ENCODE results near the gene CNOT11. TPM values are rescaled to one million over a fixed set of nuclear protein-coding genes. Genes with fewer than 3 reads are reported as not detected.
"Not testable (repeated sequence)": the region's sequence is repeated elsewhere in the genome, so short reads cannot be mapped to it uniquely, and the experiment has no call there.

The CNOT11 gene
- total and polyA plus RNA-seq, 2 donors (not counting 1 experiment from before 2014, with no cell fraction given), result 16.3 to 53.1 TPM

DNA sequence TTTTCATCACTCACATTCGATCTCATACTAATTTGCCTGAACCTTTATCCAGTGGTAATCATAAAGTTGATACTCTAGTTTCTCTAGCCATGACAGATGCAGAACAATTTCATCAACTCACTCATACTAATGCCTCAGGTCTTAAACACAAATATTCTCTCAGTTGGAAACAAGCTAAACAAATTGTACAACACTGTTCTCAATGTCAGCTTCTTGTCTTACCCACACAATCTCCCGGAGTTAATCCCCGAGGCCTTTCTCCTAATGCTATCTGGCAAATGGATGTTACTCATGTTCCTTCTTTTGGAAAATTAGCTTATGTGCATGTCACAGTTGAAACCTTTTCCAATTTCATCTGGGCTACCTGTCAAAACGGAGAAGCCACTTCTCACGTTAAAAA is 11.5 kb upstream of the CNOT11 start:
- Histone ChIP-seq H3K4me2 (ENCODE audit: extremely low read depth, insufficient read depth, low read length) (no peak overlapping the region), H3K9me3 (ENCODE audit: control insufficient read depth, insufficient read depth, low read depth, low read length) (no peaks in the 10 kb centered on the region), H3K27me3 (ENCODE audit: control insufficient read depth, insufficient read depth, low read length) (no peaks in the 10 kb centered on the region), H2AFZ (ENCODE audit: low read length) (no peak overlapping the region), H3K27ac (ENCODE audit: insufficient read depth, low read length) (no peak overlapping the region), H3K36me3 (ENCODE audit: control insufficient read depth, insufficient read depth, low read length) (no peaks in the 10 kb centered on the region), H3K4me3 (replicated peaks in 1 of 4; ENCODE audit: control extremely low read depth in 1 of 4, insufficient read depth in 1 of 4, low read depth in 3 of 4, low read length in 4 of 4) (no peak overlapping the region), H4K20me1 (ENCODE audit: control insufficient read depth, extremely low read depth, insufficient read depth, low read length) (no peaks in the 10 kb centered on the region), H3K4me1 (ENCODE audit: control insufficient read depth, extremely low read depth, insufficient read depth, low read length) (no peaks in the 10 kb centered on the region), H3K9ac (ENCODE audit: insufficient read depth, low read length) (no peak overlapping the region), H3K79me2 (ENCODE audit: control insufficient read depth, insufficient read depth, low read length) (no peaks in the 10 kb centered on the region)
- no peak for DNase-seq (ENCODE audit: low read depth in 2 of 2)
- TF ChIP-seq, protein P1, sequence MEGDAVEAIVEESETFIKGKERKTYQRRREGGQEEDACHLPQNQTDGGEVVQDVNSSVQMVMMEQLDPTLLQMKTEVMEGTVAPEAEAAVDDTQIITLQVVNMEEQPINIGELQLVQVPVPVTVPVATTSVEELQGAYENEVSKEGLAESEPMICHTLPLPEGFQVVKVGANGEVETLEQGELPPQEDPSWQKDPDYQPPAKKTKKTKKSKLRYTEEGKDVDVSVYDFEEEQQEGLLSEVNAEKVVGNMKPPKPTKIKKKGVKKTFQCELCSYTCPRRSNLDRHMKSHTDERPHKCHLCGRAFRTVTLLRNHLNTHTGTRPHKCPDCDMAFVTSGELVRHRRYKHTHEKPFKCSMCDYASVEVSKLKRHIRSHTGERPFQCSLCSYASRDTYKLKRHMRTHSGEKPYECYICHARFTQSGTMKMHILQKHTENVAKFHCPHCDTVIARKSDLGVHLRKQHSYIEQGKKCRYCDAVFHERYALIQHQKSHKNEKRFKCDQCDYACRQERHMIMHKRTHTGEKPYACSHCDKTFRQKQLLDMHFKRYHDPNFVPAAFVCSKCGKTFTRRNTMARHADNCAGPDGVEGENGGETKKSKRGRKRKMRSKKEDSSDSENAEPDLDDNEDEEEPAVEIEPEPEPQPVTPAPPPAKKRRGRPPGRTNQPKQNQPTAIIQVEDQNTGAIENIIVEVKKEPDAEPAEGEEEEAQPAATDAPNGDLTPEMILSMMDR (conservative IDR thresholded peaks at IDR 0.05 in 1 of 2, IDR thresholded peaks at IDR 0.05 in 1 of 2; ENCODE audit: low read depth in 1 of 2, low read length in 2 of 2), result no peak
- no peak for TF ChIP-seq EZH2 (IDR thresholded peaks at IDR 0.05; ENCODE audit: low read length, missing control alignments)

DNA sequence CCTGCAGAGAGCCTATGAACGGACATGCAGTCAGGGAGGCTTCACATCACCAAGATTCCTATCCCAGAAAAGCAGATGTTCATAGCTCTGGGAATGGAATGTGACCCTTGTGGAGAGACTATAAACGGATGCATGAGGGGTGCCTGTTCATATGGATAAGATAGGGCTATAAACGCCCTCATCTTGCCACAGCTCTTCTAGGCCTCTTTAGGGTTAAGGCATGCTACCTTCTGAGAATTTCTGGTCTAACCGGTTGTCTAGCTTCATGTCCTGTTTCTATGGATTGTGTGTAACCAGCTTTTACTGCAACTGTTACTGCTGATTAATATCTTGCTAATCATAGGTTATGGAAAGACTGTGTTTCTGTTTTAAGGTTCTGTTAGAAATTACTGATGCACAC is 8.3 kb upstream of the CNOT11 start:
- not testable (repeated sequence) for H4K20me1 ChIP-seq (ENCODE audit: control insufficient read depth, extremely low read depth, insufficient read depth, low read length); H3K4me3 ChIP-seq (replicated peaks in 1 of 4; ENCODE audit: control extremely low read depth in 1 of 4, insufficient read depth in 1 of 4, low read depth in 3 of 4, low read length in 4 of 4); H3K4me2 ChIP-seq (ENCODE audit: extremely low read depth, insufficient read depth, low read length); H2AFZ ChIP-seq (ENCODE audit: low read length); H3K27ac ChIP-seq (ENCODE audit: insufficient read depth, low read length); H3K4me1 ChIP-seq (ENCODE audit: control insufficient read depth, extremely low read depth, insufficient read depth, low read length); H3K36me3 ChIP-seq (ENCODE audit: control insufficient read depth, insufficient read depth, low read length); H3K79me2 ChIP-seq (ENCODE audit: control insufficient read depth, insufficient read depth, low read length); H3K9me3 ChIP-seq (ENCODE audit: control insufficient read depth, insufficient read depth, low read depth, low read length); DNase-seq (ENCODE audit: low read depth in 2 of 2); H3K27me3 ChIP-seq (ENCODE audit: control insufficient read depth, insufficient read depth, low read length); H3K9ac ChIP-seq (ENCODE audit: insufficient read depth, low read length)

DNA sequence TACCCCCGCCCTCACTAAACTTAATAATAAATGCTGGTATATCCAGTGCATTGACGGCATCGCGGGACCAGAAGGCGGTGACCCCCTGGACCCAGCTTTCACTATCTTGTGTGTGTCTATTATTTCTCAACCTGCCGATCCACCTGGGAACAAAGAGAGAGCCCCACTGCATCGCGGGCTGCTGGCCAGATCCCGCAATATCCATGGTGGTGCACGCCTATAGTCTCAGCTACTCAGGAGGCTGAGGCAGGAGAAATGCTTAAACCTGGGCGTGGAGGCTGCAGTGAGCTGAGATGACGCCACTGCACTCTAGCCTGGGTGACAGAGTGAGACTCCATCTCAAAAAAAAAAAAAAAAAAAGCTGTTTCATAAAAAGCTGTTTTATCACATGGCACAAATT is 7.8 kb upstream of the CNOT11 start:
- H2AFZ ChIP-seq (ENCODE audit: low read length); H3K4me1 ChIP-seq (ENCODE audit: control insufficient read depth, extremely low read depth, insufficient read depth, low read length); DNase-seq (ENCODE audit: low read depth in 2 of 2): not testable (repeated sequence)

DNA sequence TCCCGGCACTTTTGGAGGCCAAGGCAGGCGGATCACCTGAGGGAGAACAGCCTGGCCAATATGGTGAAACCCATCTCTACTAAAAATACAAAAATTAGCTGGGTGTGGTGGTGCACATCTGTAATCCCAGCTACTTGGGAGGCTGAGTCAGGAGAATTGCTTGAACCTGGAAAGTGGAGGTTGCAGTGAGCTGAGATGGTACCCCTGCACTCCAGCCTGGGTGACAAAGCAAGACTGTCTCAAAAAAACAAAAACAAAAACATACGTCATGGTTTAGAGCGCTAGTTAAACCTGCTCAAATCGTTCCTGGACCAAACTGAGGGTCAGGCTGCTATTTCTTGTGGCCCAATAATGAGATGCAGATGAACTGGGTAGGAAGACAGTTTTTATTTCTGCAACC is 7.2 kb upstream of the CNOT11 start:
- H3K36me3 ChIP-seq (ENCODE audit: control insufficient read depth, insufficient read depth, low read length); H3K27ac ChIP-seq (ENCODE audit: insufficient read depth, low read length); H3K4me2 ChIP-seq (ENCODE audit: extremely low read depth, insufficient read depth, low read length); H3K4me3 ChIP-seq (replicated peaks in 1 of 4; ENCODE audit: control extremely low read depth in 1 of 4, insufficient read depth in 1 of 4, low read depth in 3 of 4, low read length in 4 of 4); H2AFZ ChIP-seq (ENCODE audit: low read length); H3K4me1 ChIP-seq (ENCODE audit: control insufficient read depth, extremely low read depth, insufficient read depth, low read length); H3K9ac ChIP-seq (ENCODE audit: insufficient read depth, low read length); DNase-seq (ENCODE audit: low read depth in 2 of 2); H3K79me2 ChIP-seq (ENCODE audit: control insufficient read depth, insufficient read depth, low read length); H3K9me3 ChIP-seq (ENCODE audit: control insufficient read depth, insufficient read depth, low read depth, low read length); H4K20me1 ChIP-seq (ENCODE audit: control insufficient read depth, extremely low read depth, insufficient read depth, low read length); H3K27me3 ChIP-seq (ENCODE audit: control insufficient read depth, insufficient read depth, low read length): not testable (repeated sequence)

More for the DNA sequence above, 7.8 kb upstream of the CNOT11 start:
- H3K4me2 ChIP-seq (ENCODE audit: extremely low read depth, insufficient read depth, low read length); H3K9me3 ChIP-seq (ENCODE audit: control insufficient read depth, insufficient read depth, low read depth, low read length); H3K36me3 ChIP-seq (ENCODE audit: control insufficient read depth, insufficient read depth, low read length); H3K4me3 ChIP-seq (replicated peaks in 1 of 4; ENCODE audit: control extremely low read depth in 1 of 4, insufficient read depth in 1 of 4, low read depth in 3 of 4, low read length in 4 of 4); H3K79me2 ChIP-seq (ENCODE audit: control insufficient read depth, insufficient read depth, low read length); H3K27me3 ChIP-seq (ENCODE audit: control insufficient read depth, insufficient read depth, low read length); H3K9ac ChIP-seq (ENCODE audit: insufficient read depth, low read length); H4K20me1 ChIP-seq (ENCODE audit: control insufficient read depth, extremely low read depth, insufficient read depth, low read length); H3K27ac ChIP-seq (ENCODE audit: insufficient read depth, low read length): not testable (repeated sequence)

DNA sequence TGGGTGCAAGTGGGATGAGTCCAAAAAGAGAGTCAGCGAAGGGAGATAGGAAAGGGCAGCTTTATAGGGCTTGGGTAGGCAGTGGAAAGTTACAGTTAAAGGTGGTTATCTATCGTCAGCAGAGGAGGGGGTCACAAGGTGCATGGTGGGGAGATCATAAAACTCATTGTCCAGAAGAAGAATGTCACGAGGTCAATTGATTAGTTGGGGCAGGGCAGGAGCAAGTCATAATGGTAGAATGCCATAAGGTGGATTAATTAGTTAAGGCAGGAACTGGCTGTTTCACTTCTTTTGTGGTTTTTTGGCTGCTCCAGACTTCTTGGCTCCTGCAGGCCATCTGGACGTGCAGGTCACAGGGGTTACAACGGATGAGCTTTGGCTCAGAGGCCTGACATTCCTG is 3.9 kb upstream of the CNOT11 start:
- H3K36me3 ChIP-seq (ENCODE audit: control insufficient read depth, insufficient read depth, low read length); H3K4me2 ChIP-seq (ENCODE audit: extremely low read depth, insufficient read depth, low read length); DNase-seq (ENCODE audit: low read depth in 2 of 2); H3K27me3 ChIP-seq (ENCODE audit: control insufficient read depth, insufficient read depth, low read length); H3K4me3 ChIP-seq (replicated peaks in 1 of 4; ENCODE audit: control extremely low read depth in 1 of 4, insufficient read depth in 1 of 4, low read depth in 3 of 4, low read length in 4 of 4); H3K9me3 ChIP-seq (ENCODE audit: control insufficient read depth, insufficient read depth, low read depth, low read length); H2AFZ ChIP-seq (ENCODE audit: low read length); H3K79me2 ChIP-seq (ENCODE audit: control insufficient read depth, insufficient read depth, low read length); H3K27ac ChIP-seq (ENCODE audit: insufficient read depth, low read length); H3K9ac ChIP-seq (ENCODE audit: insufficient read depth, low read length); H4K20me1 ChIP-seq (ENCODE audit: control insufficient read depth, extremely low read depth, insufficient read depth, low read length); H3K4me1 ChIP-seq (ENCODE audit: control insufficient read depth, extremely low read depth, insufficient read depth, low read length): not testable (repeated sequence)
